ENCODE data around the gene KLF16. TPM values are rescaled to one million over a fixed set of nuclear protein-coding genes. Genes with fewer than 3 reads are reported as not detected.

KLF16 gene
- total RNA-seq, 1 donor from 2014 or later = 15.2 TPM

DNA sequence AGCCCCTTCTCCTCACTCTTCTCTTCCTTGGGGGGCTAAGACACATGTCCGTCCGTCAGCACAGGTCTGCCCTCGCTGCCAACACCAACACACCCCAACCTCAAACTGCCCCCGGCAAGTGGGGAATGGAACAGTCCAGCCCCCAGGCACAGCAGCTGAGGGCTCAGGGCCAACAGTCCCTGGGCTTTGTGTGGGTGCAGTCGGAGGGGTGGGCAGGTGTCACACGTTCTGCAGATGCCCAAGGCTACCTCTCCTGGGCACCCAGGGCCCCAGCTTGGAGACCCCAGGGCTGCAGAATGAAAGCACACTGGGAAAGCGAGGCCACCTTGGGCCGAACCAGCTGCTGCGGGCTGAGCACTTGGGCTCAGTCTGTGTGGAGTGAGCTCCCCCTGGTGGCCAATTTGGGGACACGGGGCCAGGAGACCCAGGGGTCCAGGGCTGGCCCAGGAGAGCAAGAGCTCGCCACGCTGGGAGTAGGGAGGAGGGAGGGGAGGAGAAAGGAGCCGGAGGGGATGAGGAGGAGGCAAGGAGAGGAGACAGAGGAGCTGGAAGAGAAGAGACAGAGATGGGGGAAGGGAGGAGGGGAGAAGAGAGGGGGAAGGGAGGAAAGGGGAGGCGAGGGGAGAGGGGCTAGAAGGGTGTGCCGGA lies 37.3 kb downstream of the KLF16 start:
- intact Hi-C loops (cut with DNase I) = loop anchor here (2.0 to 5.0 kb wide), 2 partner anchors 37 to 279 kb away; no protein-coding TSS in a partner anchor
- H3K27ac ChIP-seq = no peak overlapping the region
- no peaks in the 10 kb centered on the region for H3K4me1 ChIP-seq
- TF ChIP-seq, protein P1, sequence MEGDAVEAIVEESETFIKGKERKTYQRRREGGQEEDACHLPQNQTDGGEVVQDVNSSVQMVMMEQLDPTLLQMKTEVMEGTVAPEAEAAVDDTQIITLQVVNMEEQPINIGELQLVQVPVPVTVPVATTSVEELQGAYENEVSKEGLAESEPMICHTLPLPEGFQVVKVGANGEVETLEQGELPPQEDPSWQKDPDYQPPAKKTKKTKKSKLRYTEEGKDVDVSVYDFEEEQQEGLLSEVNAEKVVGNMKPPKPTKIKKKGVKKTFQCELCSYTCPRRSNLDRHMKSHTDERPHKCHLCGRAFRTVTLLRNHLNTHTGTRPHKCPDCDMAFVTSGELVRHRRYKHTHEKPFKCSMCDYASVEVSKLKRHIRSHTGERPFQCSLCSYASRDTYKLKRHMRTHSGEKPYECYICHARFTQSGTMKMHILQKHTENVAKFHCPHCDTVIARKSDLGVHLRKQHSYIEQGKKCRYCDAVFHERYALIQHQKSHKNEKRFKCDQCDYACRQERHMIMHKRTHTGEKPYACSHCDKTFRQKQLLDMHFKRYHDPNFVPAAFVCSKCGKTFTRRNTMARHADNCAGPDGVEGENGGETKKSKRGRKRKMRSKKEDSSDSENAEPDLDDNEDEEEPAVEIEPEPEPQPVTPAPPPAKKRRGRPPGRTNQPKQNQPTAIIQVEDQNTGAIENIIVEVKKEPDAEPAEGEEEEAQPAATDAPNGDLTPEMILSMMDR (IDR thresholded peaks at IDR 0.05) = peak; percentile 88 to 96 (median 94)
- H3K36me3 ChIP-seq = peaks cover 52 to 74% of the 10 kb centered on the region in 2 donors
- H3K9me3 ChIP-seq = no peaks in the 10 kb centered on the region
- H3K4me3 ChIP-seq = no peak overlapping the region
- H3K27me3 ChIP-seq = no peaks in the 10 kb centered on the region
- DNase-seq (ENCODE audit: low spot score in 2 of 2) = peak in 1 of 2 donors; percentile 83

GRCh38 chr19:1824252-1824622 lies 39.1 kb downstream of the KLF16 start:
- TF ChIP-seq, protein P1 (IDR thresholded peaks at IDR 0.05) = no peak
- Histone ChIP-seq H3K4me3 (no peak overlapping the region), H3K4me1 (no peaks in the 10 kb centered on the region), H3K27me3 (no peaks in the 10 kb centered on the region), H3K36me3 (peaks cover 69 to 82% of the 10 kb centered on the region in 2 donors), H3K27ac (no peak overlapping the region), H3K9me3 (no peaks in the 10 kb centered on the region)
- intact Hi-C loops (cut with DNase I) = no loop called here
- DNase-seq (ENCODE audit: low spot score in 2 of 2) = no peak

GRCh38 chr19:1823539-1824251 lies 39.7 kb downstream of the KLF16 start:
- Histone ChIP-seq H3K27ac (no peak overlapping the region), H3K9me3 (no peaks in the 10 kb centered on the region), H3K36me3 (peaks cover 74 to 87% of the 10 kb centered on the region in 2 donors), H3K4me3 (no peak overlapping the region), H3K27me3 (no peaks in the 10 kb centered on the region), H3K4me1 (no peaks in the 10 kb centered on the region)
- intact Hi-C loops (cut with DNase I) = no loop called here
- TF ChIP-seq, protein P1 (IDR thresholded peaks at IDR 0.05) = no peak
- DNase-seq (ENCODE audit: low spot score in 2 of 2) = no peak

- Histone ChIP-seq H3K27ac (no peak overlapping the region), H3K36me3 (peaks cover 76 to 87% of the 10 kb centered on the region in 2 donors), H3K4me1 (no peaks in the 10 kb centered on the region), H3K4me3 (no peak overlapping the region), H3K9me3 (no peaks in the 10 kb centered on the region), H3K27me3 (no peaks in the 10 kb centered on the region)
- intact Hi-C loops (cut with DNase I) = no loop called here
- DNase-seq (ENCODE audit: low spot score in 2 of 2) = no peak
- TF ChIP-seq, protein P1 (IDR thresholded peaks at IDR 0.05) = no peak
Observed at GRCh38 chr19:1823020-1823419, 40.4 kb downstream of the KLF16 start.

- no peak for DNase-seq (ENCODE audit: low spot score in 2 of 2)
- no peaks in the 10 kb centered on the region for H3K27me3 ChIP-seq
- no peak overlapping the region for H3K27ac ChIP-seq
- H3K4me1 ChIP-seq = no peaks in the 10 kb centered on the region
- no peak overlapping the region for H3K4me3 ChIP-seq
- H3K36me3 ChIP-seq = peaks cover 76 to 87% of the 10 kb centered on the region in 2 donors
- intact Hi-C loops (cut with DNase I) = no loop called here
- no peaks in the 10 kb centered on the region for H3K9me3 ChIP-seq
- TF ChIP-seq, protein P1 (IDR thresholded peaks at IDR 0.05) = no peak
Observed at GRCh38 chr19:1822210-1822609, 41.2 kb downstream of the KLF16 start.
